HUDEP-2 (cell line): Measurements from ENCODE around the gene EMC7.
A peak's percentile ranks its signal among the peaks of the same experiment; 100 is the strongest.
"Not testable (repeated sequence)": the region's sequence is repeated elsewhere in the genome, so short reads cannot be mapped to it uniquely, and the experiment has no call there.

Source experiments
- DNase-seq, 76 experiments: peaks; one replicate each; lab custom pipeline; 2025; ENCODE audit not compliant: unreplicated experiment in 76 of 76; lab: John Stamatoyannopoulos, UW

Gene EMC7

DNA sequence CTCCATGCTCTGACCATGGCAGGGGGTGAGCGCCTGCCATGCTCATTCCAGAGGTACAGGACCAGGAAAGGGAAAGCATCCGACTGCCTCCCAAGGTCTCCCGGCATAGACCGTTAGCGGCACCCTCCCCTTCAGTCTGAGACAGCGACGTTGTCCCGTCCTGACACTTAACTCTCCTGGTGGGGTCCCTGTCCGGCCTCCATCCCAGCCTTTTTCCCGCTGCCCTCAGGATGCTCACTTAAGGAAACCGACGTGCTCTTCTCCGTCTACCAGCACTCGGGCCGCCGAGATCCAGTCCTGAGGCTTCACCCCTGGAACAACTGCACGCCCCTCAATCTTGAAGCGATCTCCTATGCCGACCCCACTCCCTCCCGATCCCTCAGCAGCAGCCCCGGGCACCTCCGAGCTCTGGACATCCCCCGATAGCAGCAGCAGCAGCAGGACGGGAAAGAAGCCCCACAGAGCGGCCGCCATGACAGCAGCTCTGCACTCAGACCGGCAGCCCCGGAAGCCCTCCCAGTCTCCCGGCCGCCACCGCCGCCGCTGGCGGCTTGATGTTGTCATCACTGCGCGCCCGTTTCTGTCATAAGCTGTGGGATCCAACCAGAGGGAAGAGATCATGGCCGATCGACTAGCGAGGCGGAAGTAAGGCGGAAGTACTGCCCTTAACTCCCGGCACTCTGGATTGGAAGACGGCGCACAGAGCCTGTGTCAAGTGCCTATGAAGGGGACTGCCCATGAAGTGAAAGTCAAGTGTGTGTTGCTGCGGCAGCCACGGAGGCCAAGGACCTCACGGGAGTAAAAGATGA is at the start of gene EMC7, which contains the start of gene PGBD4:
Gene EMC7, minus strand, starts transcription at position 497 of the 809 bp plus-strand sequence. Its CDS starts 23 bp downstream, at position 474.
Gene PGBD4, plus strand, starts transcription at position 718 of the 809 bp plus-strand sequence. CDS start 449 bp downstream, outside the sequence.
- DNase-seq = peak; percentile 15 to 98 (median 96)

DNA sequence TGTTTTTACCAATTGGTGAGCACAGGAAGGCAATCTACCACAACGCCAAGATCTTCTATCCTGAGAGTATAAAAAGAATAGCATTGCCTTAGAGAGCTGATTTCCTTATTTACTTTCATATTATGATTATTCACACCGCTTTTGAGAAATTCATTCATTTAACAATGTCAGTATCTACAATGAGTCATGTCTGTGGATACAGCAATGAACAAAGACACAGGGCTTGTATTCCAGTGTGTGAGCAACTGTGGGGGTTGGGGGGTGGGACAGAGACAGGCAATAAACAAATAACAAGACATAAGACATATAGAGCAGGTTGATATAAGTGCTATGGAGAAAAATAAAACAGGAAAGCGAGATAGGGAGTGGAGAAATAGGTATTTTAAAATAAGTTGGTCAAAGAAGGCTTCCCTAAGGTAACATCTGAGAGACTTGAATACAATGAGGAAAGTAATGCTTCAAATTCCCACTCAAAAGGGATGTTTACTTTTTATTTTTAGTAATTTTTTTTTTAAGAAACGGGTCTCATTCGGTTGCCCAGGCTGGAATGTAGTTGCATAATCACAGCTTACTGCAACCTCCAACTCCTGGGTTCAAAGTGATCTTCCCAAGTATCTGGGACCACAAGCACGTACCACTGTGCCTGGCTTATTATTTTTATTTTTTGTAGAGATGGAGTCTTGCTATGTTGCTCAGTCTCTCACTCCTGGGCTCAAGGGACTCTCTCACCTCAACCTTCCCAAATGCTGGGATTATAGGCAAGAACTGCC is 45.9 kb upstream of the EMC7 start:
- no peak for DNase-seq

DNA sequence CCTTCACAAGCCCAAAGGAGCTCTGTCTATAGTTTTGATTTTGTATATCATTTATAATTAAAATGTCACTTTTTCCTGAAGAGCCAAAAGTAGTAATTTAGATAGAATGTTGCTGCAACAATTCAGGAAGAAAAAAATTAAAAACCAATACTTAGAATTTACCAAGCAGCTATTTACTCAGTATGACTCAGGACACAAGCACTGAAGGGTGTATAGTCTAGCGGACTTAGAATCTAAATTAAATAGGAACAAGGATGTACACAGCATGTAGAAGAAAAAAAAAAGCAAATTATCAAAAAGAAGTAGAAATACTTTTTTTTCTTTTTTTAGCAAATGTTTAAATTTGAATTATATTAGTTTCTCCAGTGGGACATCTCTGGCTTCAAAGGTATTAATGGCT is 31.8 kb upstream of the EMC7 start:
- DNase-seq = no peak

DNA sequence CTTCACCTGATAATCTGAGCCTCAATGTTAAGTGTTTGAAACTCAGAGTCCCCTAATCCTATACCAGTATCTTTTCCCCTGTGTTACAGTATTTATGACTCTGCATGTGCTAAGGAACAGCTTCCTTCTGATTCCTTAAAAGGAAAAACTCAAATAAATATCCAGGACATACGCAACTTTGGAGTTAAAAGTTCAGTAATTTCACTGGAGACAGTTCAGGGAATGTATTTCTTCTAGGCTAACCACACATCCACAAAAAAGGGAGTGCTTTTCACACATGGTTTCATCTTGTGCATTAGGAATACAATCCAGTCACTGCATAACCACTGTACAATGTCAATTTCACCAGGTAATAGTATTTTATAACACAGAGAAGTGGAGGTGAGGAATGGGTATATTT is 31.2 kb upstream of the EMC7 start:
- no peak for DNase-seq

DNA sequence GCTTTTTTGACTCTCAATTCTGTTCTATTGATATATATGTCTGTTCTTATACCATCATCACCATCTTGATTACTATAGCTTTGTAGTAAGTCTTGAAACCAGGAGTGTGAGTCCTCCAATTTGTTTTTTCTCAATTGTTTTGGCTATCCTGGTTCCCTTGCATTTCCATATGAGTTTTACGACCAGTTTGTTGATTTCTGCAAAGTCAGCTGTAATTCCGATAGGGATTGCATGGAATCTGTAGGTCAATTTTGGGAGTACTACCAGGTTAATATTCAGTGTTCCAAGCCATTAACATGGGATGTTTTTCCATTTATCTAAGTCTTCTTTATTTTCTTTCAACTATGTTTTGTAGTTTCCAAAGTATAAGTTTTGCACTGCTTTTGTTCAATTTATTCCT is 27.2 kb upstream of the EMC7 start:
- DNase-seq = no peak

DNA sequence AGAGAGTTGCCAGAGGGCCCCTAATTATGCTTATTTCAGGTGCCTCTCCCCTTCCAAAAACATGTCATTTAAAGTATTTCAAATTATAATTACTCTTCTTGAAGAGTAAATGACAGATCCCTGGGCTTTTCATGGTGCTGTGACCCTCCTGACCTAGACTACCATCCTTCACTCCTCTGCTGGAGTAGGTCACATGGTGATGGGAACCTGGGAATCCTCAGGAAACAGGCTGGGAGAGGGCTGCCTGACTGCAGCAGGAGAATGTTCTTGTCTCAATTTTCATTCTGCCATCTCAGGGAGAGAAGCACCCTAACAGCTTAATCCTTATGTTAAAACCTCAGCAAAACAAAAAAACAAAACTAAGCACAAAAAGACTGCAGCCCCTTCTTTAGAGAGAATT is 24.9 kb upstream of the EMC7 start:
- no peak for DNase-seq

DNA sequence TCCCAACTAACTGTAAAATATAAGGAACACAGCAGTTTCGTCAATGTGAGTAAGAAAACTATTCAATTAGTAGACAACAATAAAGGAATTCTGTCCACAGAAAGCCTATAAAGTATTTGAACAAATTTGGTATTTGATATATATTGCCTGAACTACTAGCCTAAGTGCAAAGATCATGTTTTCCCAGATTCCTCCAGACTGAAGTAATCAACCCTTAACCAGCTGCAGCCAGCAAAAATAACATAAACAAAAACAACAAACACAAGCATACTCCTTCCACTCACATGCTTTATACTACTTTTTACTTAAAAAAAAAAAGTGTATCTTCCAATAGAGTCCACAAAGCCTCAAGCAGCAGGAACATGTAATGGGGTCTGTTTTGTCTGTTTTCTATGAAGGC is 24.3 kb upstream of the EMC7 start:
- DNase-seq = no peak

DNA sequence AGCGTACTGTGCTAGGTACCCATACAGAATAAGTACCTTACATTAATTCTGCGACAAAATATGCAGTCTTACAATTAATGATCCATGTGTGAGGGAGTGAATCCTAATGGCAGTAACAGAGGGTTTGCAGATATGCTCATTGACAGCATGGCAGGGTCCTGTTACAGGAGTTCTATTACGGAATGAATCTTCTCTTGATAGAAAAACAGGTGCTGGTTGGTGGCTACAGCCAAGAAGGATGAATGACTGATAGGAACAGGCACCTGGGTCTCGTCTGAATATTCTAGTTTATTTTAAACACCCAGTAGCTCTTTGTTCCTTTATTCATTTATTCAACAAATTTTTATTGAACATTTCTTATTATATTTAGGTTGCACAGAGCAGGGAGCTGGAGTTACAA is 23.0 kb upstream of the EMC7 start:
- no peak for DNase-seq

DNA sequence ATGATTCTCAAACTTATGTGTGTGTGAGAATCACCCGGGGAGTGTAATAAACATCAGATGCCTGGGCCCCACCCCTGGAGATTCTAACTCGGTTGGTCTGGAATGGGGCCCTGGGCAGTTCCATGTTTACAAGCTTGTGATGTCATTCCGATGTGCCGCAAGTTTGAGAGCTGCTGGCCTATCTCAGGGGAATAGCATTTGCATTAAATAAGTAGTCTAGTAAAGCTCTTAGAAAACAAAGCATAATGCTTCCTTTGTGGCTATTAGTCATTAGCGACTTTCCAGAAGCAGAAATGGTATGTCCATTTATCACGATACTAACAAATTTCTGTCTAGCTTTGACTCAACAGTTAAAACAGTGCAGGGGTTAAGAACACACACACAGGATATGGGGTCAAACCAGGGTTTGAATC is 21.1 kb upstream of the EMC7 start:
- no peak for DNase-seq

DNA sequence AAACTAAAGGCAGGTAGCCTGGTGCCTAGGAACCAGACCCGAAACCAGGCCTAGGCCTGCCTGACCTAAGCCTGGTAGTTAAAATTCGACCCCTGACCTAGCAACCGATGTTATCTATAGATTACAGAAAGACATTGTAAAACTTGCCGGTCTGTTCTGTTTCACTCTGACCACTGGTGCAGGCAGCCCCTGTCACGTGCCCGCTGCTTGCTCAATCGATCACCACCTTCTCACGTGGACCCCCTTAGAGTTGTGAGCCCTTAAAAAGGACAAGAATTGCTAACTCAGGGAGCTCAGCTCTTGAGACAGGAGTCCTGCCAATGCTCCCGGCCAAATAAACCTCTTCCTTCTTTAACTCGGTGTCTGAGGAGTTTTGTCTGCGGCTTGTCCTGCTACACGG is 20.1 kb upstream of the EMC7 start:
- DNase-seq = not testable (repeated sequence)

DNA sequence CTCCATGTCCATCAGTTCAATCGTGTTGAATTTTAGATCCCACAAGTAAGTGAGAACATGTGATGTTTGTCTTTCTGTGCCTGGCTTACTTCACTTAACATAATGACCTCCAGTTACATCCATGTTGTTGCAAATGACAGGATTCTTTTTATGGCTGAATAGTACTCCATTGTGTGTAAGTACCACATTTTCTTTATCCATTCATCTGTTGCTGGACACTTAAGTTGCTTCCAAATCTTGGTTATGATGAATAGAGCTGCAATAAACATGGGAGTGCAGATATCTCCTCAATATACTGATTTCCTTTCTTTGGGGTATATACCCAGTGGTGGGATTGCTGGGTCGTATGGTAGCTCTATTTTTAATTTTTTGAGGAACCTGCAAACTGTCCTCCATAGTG is 18.8 kb upstream of the EMC7 start:
- not testable (repeated sequence) for DNase-seq

DNA sequence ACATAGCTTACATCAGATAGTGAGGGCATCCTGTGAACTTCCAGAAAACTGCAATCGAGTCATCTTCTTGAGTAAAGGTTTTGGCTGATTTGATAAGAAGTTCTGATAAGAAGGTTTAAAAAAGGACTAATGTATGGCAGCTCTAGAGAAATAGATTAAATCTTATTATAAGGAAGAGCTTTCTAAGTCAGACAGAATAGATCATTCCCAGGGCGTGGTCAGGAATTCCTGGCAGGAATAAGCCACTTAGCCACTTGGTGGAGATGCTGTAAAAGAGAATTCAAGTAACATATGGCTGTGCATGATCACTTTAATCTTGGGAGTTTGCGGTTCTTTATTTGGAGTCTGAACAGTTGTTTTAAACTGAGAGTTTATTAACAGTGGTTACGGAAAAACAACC is 17.6 kb upstream of the EMC7 start:
- no peak for DNase-seq

DNA sequence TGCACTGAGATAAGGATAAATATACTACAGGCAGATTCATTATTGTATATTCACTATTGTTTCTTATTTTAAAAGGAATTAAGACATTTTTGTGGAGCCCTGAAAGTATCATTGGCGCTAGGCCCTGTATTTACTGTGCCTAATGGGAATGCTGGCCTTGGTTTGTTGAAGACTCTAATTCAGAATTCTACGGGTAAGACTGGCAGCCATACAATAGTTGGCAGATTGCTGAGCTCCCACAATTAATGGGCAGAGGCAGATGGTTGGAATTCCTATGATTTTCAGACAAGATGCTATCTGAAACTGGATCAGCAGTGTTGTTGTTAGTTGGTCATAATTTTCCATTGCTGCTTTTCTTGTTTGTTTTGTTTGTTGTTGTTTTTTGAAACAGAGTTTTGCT is 15.0 kb upstream of the EMC7 start:
- no peak for DNase-seq

DNA sequence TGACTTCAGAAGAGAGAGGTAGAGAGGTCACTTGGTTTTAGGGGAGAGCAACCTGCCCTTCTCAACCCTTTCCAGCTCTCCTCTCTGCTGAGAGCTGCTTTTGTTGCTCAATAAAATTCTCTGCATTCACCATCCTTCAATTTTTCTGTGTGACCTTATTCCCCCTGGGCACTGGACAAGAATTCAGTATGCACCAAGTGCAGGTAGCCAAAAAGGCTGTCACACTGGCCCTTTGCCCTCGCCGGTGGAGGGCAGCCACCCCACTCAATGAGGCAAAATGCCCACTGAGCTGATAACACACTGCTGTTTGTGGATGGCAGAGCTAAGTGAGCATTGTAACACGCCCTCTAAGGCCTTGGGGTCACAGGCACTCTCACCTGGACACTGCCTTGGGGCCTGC is 13.1 kb upstream of the EMC7 start:
- no peak for DNase-seq

DNA sequence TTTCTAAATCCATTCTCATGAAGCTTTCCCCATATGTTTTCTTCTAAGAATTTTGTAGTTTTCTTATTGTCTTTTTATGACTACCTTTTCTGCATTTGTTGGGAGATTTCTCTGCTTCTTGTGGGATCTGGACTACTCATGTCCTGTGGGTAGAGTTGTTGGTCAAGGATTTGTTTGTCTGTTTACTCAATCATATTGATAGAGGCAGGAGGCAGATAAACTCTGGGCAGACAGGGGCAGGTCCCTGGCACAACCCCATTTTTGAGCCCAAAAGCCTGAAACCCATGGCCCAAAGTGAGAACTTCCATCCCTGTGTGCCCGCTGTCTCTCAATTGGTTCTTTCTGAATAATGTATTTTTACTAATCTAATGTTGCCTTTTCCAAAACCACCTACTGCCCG is 12.6 kb upstream of the EMC7 start:
- no peak for DNase-seq

DNA sequence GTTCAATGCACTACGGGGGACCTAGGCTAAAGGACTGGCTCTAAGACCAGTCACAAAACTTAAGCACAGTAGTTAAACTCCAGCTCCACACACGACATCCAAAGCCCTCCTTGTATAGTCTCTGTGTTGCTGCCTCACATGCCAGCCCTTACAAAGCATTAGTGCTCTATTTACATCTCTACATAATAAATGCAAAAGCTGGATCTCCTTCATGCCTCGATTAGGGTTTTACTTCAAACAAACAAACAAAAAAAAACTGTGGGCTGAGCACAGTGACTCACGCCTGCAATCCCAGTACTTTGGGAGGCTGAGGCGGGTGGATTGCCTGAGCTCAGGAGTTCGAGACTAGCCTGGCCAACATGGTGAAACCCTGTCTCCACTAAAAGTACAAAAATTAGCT is 9.8 kb upstream of the EMC7 start:
- no peak for DNase-seq

DNA sequence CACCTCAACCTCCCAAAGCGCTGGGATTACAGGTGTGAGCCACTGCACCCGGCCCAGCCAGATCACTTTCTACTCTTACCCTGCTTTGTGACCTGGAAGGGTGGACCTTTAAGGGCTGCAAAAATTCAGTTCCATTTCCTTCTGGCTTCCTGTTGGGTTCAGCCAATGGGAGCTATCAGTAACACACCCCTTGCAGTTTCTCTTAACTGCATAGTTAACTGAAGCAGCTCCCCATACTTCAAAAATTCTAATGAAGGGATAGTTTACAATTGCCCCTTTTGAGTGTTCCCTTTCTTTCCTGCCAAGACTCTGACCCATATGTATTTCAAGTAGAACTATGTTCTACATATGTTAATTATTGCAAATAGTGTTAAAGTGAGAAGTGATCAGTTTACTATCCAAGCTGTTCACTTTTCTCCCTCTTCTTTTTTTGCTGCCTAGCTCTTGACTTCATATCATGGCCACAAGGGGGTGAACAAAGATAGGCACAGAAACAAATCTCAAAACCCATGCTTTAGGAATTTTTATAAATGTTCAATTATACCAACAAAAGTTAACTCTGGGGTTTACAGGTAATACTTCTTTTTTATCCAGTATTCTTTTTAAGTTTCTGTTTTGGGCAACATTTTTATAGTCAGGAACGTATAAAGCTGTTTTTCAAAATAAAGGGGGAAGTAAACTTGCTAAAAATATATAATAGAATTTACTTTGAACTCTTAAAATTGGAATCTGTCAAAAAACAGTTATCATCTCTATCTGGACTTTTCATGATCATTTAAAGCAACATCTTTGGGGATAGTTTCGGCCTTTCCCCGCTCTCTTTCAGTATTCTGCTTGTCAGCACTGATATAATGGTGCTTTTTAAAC is 8.4 kb upstream of the EMC7 start:
- DNase-seq = peak in 19 of 76 experiments; percentile 1 to 31 (median 17)

DNA sequence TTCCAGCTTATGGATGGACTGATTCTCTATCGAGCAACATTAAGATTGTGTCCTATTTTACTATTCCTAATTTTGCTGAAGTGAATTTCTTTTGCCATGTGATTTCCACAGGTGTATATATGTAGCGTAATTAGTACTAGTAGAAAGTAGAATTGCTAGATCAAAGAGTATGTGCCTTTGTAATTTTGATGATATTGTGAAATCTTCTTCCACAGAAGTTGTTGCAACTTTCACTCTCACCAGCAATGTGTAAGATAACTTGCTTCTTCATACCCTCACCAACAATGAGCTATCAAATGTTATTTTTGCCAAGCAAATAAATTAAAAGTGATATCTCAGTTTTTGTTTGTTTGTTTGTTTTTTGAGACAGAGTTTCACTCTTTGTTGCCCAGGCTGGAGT is 5.7 kb upstream of the EMC7 start:
- no peak for DNase-seq

DNA sequence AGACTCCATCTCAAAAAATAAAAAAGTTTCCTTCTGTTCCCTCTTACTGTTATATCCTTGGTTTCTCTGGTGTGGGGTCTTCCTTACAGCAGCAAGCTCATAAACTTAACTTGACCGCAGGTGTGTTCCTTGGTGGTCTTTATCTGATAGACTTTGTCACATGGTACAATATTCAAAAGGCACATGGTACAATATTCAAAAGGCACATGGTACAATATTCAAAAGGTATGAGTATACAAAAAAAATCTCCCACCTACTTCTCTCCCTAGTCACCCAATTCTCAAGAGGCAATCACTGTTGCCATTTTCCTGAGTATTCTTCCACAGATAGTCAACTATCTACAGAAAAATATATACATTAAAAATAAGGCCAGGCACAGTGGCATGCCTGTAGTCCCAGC is 4.8 kb upstream of the EMC7 start:
- no peak for DNase-seq

DNA sequence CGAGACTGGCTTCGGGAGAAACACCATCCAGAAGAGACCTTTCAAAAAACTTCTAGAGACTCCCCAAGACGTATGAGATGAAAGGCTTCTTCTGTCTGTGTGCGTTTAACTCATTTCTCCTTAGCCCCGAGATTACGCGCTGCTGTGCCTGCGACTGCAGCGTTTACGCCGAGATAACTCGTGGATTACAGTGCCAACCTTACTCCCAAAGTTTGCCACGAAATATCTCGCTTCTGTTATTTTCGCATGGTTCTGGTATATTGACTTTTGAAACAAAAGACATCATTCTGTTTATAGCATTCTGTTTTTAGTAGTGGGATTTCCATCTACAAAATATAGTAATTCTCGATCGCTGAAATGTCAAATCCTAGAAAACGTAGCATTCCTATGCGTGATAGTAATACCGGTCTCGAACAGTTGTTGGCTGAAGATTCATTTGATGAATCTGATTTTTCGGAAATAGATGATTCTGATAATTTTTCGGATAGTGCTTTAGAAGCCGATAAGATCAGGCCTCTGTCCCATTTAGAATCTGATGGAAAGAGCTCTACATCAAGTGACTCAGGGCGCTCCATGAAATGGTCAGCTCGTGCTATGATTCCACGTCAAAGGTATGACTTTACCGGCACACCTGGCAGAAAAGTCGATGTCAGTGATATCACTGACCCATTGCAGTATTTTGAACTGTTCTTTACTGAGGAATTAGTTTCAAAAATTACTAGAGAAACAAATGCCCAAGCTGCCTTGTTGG is 688 bp upstream of the EMC7 start:
- no peak for DNase-seq
